Neural progenitor cell (in vitro differentiated cells): ENCODE measurements around the gene RPP25. TPM values are rescaled to one million over a fixed set of nuclear protein-coding genes. Genes with fewer than 3 reads are reported as not detected.

ENCODE experiments used
- DNase-seq: peaks from one replicate; pipeline ENCODE4 v3.0.0-alpha.2; 2016; ENCODE audit warnings: low spot score
- H2AFZ ChIP-seq: fragments of 200-600 bp; sonication (generic); replicated peaks from 2 replicates; pipeline ENCODE4 v1.6.1; 2016; ENCODE audit warnings: antibody characterized with exemption
- H3F3A ChIP-seq: fragments of 200-600 bp; sonication (generic); 2 replicates; pipeline ENCODE4 v1.6.1; 2016; ENCODE audit warnings: antibody characterized with exemption, low read depth
- H3K27ac ChIP-seq: fragments of 200-600 bp; sonication (generic); 2 replicates; pipeline ENCODE4 v1.5.1; 2016; ENCODE audit warnings: mild to moderate bottlenecking
- H3K27me3 ChIP-seq: fragments of 200-600 bp; sonication (generic); 2 replicates; pipeline ENCODE4 v1.6.1; 2016; ENCODE audit warnings: mild to moderate bottlenecking, moderate library complexity
- H3K36me3 ChIP-seq: fragments of 200-600 bp; sonication (generic); 2 replicates; pipeline ENCODE4 v1.5.1; 2016
- H3K4me1 ChIP-seq: fragments of 200-600 bp; sonication (generic); 2 replicates; pipeline ENCODE4 v1.6.1; 2016; ENCODE audit warnings: mixed run types
- H3K4me2 ChIP-seq: fragments of 200-600 bp; sonication (generic); 2 replicates; pipeline ENCODE4 v1.6.1; 2016
- H3K4me3 ChIP-seq: fragments of 200-600 bp; sonication (generic); 2 replicates; pipeline ENCODE4 v1.5.1; 2016
- H3K79me2 ChIP-seq: fragments of 200-600 bp; sonication (generic); 2 replicates; pipeline ENCODE4 v1.6.1; 2016; ENCODE audit warnings: low read depth
- H3K9ac ChIP-seq: fragments of 200-600 bp; sonication (generic); 2 replicates; pipeline ENCODE4 v1.6.1; 2016
- H3K9me3 ChIP-seq: fragments of 200-600 bp; sonication (generic); 2 replicates; pipeline ENCODE4 v1.5.1; 2016; ENCODE audit warnings: low read depth
- H4K20me1 ChIP-seq: fragments of 200-600 bp; sonication (generic); 2 replicates; pipeline ENCODE4 v1.6.1; 2016; ENCODE audit warnings: low read depth
- H3K27ac Mint-ChIP-seq: 3 replicates; pipeline ENCODE4 v1.8.0; 2021; ENCODE audit warnings: mixed read lengths
- H3K27me3 Mint-ChIP-seq: 2 replicates; pipeline ENCODE4 v1.8.0; 2022; ENCODE audit warnings: low read depth, mild to moderate bottlenecking, inconsistent platforms, moderate library complexity, mixed read lengths; ENCODE audit not compliant: insufficient read depth
- H3K36me3 Mint-ChIP-seq: 3 replicates; pipeline ENCODE4 v1.8.0; 2021; ENCODE audit warnings: mixed read lengths
- H3K4me1 Mint-ChIP-seq: 3 replicates; pipeline ENCODE4 v1.8.0; 2021; ENCODE audit warnings: mixed read lengths
- H3K4me3 Mint-ChIP-seq: 3 replicates; pipeline ENCODE4 v1.8.0; 2021; ENCODE audit warnings: mild to moderate bottlenecking, moderate library complexity, mixed read lengths
- H3K9me3 Mint-ChIP-seq: 3 replicates; pipeline ENCODE4 v1.8.0; 2020; ENCODE audit warnings: mixed read lengths
- EZH2 ChIP-seq: fragments of 200-600 bp; sonication (generic); IDR thresholded peaks from 2 replicates; pipeline ENCODE4 v1.6.1; 2017; ENCODE audit warnings: antibody characterized with exemption, mild to moderate bottlenecking, moderate library complexity
- EZH2phosphoT487 ChIP-seq: fragments of 200-600 bp; sonication (generic); IDR thresholded peaks from 2 replicates; pipeline ENCODE4 v1.6.1; 2017; ENCODE audit warnings: antibody characterized with exemption
- total RNA-seq: library from RNA; depleted of rRNA; stranded (reverse); fragments of >200 nt; gene quantifications from 2 replicates; pipeline ENCODE4 v1.2.3, GENCODE V29; 2015; ENCODE audit warnings: low replicate concordance
- TF ChIP-seq, protein P1 (sequence below): fragments of 200-600 bp; sonication (generic); IDR thresholded peaks from 2 replicates; pipeline ENCODE4 v1.5.1; 2017; ENCODE audit warnings: antibody characterized with exemption, mild to moderate bottlenecking

The RPP25 gene
- total RNA-seq, 1 donor from 2014 or later: 2.5 TPM

DNA sequence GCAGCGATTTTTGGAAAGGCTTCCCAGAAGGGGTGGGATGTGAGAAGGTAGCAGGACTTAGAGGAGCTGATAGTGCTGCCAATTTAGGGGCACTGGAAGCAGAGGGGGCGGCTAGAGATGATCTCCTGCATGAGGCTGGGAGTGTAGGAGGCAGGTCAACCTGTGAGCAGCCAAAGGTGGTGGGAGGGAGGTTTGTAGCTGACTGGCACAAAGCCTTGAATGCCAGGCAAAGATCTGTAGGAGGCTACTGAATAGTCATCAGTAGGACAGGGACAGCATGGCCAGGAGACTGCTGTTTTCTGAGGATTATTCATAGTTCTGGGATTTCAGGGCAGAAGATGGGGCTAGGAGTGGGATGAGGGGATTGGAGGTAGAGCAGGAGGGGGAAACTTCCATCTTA, 41.0 kb upstream of the RPP25 start:
- Histone ChIP-seq H3K4me3 (no peak overlapping the region), H2AFZ (no peak overlapping the region), H3K27me3 (peaks cover 16% of the 10 kb centered on the region), H4K20me1 (peaks cover 19% of the 10 kb centered on the region), H3K4me2 (no peak overlapping the region), H3F3A (no peaks in the 10 kb centered on the region), H3K9me3 (no peaks in the 10 kb centered on the region), H3K36me3 (no peaks in the 10 kb centered on the region), H3K79me2 (peaks cover 14% of the 10 kb centered on the region), H3K27ac (no peak overlapping the region), H3K4me1 (peaks cover 6% of the 10 kb centered on the region), H3K9ac (no peak overlapping the region)
- Mint-ChIP-seq H3K9me3 (no peaks in the 10 kb centered on the region), H3K4me1 (peaks cover 7% of the 10 kb centered on the region), H3K27ac (no peak overlapping the region), H3K27me3 (peaks cover 26% of the 10 kb centered on the region), H3K36me3 (peaks cover 9% of the 10 kb centered on the region), H3K4me3 (no peak overlapping the region)
- TF ChIP-seq EZH2 (no peak), EZH2phosphoT487 (no peak)
- TF ChIP-seq, protein P1, sequence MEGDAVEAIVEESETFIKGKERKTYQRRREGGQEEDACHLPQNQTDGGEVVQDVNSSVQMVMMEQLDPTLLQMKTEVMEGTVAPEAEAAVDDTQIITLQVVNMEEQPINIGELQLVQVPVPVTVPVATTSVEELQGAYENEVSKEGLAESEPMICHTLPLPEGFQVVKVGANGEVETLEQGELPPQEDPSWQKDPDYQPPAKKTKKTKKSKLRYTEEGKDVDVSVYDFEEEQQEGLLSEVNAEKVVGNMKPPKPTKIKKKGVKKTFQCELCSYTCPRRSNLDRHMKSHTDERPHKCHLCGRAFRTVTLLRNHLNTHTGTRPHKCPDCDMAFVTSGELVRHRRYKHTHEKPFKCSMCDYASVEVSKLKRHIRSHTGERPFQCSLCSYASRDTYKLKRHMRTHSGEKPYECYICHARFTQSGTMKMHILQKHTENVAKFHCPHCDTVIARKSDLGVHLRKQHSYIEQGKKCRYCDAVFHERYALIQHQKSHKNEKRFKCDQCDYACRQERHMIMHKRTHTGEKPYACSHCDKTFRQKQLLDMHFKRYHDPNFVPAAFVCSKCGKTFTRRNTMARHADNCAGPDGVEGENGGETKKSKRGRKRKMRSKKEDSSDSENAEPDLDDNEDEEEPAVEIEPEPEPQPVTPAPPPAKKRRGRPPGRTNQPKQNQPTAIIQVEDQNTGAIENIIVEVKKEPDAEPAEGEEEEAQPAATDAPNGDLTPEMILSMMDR: no peak
- no peak for DNase-seq

DNA sequence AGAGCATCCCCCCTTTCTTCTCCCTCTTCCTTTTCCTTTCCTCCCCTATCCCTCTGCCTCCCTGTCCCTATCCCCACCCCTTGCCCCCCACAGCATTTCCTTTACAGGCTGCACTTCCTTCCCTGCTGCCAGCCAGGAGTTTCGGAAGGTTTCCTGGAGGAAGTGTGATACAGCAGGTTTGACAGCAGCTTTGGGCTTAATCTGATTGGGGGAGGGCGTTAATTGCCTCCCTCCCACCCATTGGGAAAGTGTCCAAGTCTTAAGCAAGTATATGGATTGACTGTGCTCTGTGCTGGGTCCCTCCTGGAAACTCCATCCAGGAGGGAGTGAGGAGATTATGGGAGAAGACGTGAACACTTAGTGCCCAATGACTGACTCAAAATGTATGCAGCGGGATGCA, 40.6 kb upstream of the RPP25 start:
- H3K4me3 Mint-ChIP-seq: peak overlapping the region; percentile 12

DNA sequence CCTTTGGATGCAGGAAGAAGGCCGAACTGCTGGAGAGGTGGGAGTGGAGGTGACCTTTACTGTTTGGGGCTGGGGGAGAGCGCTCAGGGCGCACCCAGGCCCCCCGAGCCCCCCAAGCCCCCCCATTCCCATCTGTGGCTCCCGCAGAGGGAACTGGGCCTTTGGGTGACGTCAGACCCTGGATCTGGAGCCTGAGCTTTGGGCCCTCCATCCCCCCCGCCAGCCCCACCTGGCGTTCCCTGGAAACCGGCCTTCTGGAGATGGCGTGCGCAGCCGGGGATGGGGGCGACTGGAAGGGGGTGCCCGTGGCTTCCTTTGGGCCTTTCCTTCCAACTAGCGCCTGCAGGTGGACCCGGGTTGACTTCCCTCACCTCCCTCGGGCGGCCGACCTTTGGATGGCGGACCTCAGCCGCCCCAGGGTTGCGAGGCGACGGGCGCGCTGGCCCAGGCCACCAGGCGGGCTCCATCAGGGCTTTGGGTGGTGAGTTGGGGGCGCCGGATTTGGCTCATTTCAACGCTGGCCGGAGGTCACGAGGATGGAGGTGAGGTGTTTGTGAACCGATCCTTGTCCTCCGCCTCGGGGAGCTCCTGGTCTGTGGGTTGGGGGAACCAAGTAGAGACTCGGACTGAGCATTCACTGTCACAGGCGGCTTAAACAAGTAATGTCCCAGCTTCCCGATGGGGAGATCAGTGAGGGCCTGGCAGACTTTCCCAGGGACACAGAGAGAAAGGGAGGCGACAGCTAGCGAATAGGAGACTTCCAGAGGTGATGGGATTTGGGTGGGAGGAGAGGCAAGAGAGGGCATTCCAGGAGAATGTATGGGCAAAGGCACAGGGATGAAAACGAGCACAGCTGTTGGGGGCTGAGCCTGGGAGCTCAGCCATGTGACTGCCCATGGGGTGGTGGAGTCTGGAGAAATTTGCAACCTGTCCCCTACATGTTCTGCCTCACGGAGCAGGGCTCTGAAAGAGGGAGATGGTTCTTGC, 39.5 kb upstream of the RPP25 start:
- Histone ChIP-seq H3K4me2 (peak overlapping the region; percentile 88), H4K20me1 (peaks cover 19% of the 10 kb centered on the region), H3K36me3 (no peaks in the 10 kb centered on the region), H3F3A (no peaks in the 10 kb centered on the region), H2AFZ (peak overlapping the region; percentile 100), H3K9ac (peak overlapping the region; percentile 22), H3K27me3 (peaks cover 30% of the 10 kb centered on the region), H3K79me2 (peaks cover 14% of the 10 kb centered on the region), H3K4me1 (peaks cover 6% of the 10 kb centered on the region), H3K27ac (no peak overlapping the region), H3K9me3 (no peaks in the 10 kb centered on the region), H3K4me3 (peak overlapping the region; percentile 99)
- no peak for TF ChIP-seq EZH2
- TF ChIP-seq, protein P1: peak; percentile 16
- H3K27me3 Mint-ChIP-seq: peaks cover 30% of the 10 kb centered on the region
- H3K36me3 Mint-ChIP-seq: peaks cover 9% of the 10 kb centered on the region
- H3K9me3 Mint-ChIP-seq: no peaks in the 10 kb centered on the region
- H3K27ac Mint-ChIP-seq: no peak overlapping the region
- peak; percentile 66 for DNase-seq
- peaks cover 7% of the 10 kb centered on the region for H3K4me1 Mint-ChIP-seq
- peak overlapping the region; percentile 85 for H3K4me3 Mint-ChIP-seq

More for the DNA sequence above, 40.6 kb upstream of the RPP25 start:
- no peaks in the 10 kb centered on the region for H3K36me3 ChIP-seq
- no peak for DNase-seq
- no peak for TF ChIP-seq EZH2phosphoT487
- no peak for TF ChIP-seq EZH2
- TF ChIP-seq, protein P1: no peak
- H3K27ac ChIP-seq: no peak overlapping the region
- no peak overlapping the region for H3K9ac ChIP-seq
- H3K9me3 Mint-ChIP-seq: no peaks in the 10 kb centered on the region
- H3K27ac Mint-ChIP-seq: no peak overlapping the region
- peaks cover 9% of the 10 kb centered on the region for H3K36me3 Mint-ChIP-seq
- peak overlapping the region; percentile 99 for H3K4me3 ChIP-seq
- H3K4me1 ChIP-seq: peaks cover 6% of the 10 kb centered on the region
- H3K27me3 ChIP-seq: peaks cover 19% of the 10 kb centered on the region
- peaks cover 19% of the 10 kb centered on the region for H4K20me1 ChIP-seq
- H3K79me2 ChIP-seq: peaks cover 14% of the 10 kb centered on the region
- H3F3A ChIP-seq: no peaks in the 10 kb centered on the region
- H3K9me3 ChIP-seq: no peaks in the 10 kb centered on the region
- H3K4me2 ChIP-seq: peak overlapping the region; percentile 88
- no peak overlapping the region for H2AFZ ChIP-seq
- peaks cover 7% of the 10 kb centered on the region for H3K4me1 Mint-ChIP-seq
- H3K27me3 Mint-ChIP-seq: peaks cover 27% of the 10 kb centered on the region
